Measurements from ENCODE around the gene CCDC167. TPM values are rescaled to one million over a fixed set of nuclear protein-coding genes. Genes with fewer than 3 reads are reported as not detected.

Gene CCDC167
- total RNA-seq, 2 experiments from 2014 or later: 81.4 to 138 TPM

DNA sequence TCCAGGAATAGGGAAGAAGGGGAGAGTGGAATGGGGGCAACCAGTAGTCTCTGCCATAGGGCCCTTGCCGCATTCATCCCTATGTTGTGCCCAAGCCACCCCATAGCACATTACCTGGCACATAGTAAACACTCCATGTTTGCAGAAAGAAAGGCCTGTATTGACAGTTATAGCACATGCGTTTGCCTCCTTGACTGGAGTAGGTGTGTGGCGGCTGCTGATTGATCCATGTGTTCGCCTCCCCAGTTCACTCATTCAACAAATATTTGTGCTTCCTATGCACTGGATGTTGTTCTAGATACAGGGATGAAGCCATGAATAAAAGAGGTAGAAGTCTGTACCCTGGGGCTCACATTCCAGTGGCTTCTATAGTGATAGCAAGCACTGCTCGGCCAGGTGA, 19.8 kb upstream of the CCDC167 start:
- H3K9me3 ChIP-seq (ENCODE audit: low read length): no peaks in the 10 kb centered on the region
- no peak overlapping the region for H3K4me3 ChIP-seq (ENCODE audit: low read depth, low read length, poor library complexity, severe bottlenecking)
- H3K4me2 ChIP-seq (ENCODE audit: low read length): no peak overlapping the region
- TF ChIP-seq EZH2phosphoT487 (IDR thresholded peaks at IDR 0.05; ENCODE audit: borderline replicate concordance, low read depth, low read length): no peak
- TF ChIP-seq, protein P1, sequence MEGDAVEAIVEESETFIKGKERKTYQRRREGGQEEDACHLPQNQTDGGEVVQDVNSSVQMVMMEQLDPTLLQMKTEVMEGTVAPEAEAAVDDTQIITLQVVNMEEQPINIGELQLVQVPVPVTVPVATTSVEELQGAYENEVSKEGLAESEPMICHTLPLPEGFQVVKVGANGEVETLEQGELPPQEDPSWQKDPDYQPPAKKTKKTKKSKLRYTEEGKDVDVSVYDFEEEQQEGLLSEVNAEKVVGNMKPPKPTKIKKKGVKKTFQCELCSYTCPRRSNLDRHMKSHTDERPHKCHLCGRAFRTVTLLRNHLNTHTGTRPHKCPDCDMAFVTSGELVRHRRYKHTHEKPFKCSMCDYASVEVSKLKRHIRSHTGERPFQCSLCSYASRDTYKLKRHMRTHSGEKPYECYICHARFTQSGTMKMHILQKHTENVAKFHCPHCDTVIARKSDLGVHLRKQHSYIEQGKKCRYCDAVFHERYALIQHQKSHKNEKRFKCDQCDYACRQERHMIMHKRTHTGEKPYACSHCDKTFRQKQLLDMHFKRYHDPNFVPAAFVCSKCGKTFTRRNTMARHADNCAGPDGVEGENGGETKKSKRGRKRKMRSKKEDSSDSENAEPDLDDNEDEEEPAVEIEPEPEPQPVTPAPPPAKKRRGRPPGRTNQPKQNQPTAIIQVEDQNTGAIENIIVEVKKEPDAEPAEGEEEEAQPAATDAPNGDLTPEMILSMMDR (conservative IDR thresholded peaks at IDR 0.05; ENCODE audit: low read length): no peak
- intact Hi-C loops (cut with micrococcal nuclease; ENCODE audit: unreplicated experiment): no loop called here
- no peak overlapping the region for H2AFZ ChIP-seq (ENCODE audit: low read length)
- no peaks in the 10 kb centered on the region for H3K36me3 ChIP-seq (ENCODE audit: insufficient read depth, low read length)
- no peak for DNase-seq (ENCODE audit: low spot score)
- H3K27ac ChIP-seq (ENCODE audit: low read depth, low read length, poor library complexity, severe bottlenecking): no peak overlapping the region
- peaks cover 13% of the 10 kb centered on the region for H3K4me1 ChIP-seq (ENCODE audit: insufficient read depth, low read length, poor library complexity, severe bottlenecking)
- H4K20me1 ChIP-seq (ENCODE audit: insufficient read depth, low read length): no peaks in the 10 kb centered on the region
- no peaks in the 10 kb centered on the region for H3K9me2 ChIP-seq (ENCODE audit: insufficient read depth, low read length)
- no peaks in the 10 kb centered on the region for H3K79me2 ChIP-seq (ENCODE audit: insufficient read depth, low read depth, low read length)
- BruUV-seq (replicated peaks): no TSS peak
- ChIA-PET POLR2A (no interaction called here), CTCF (ENCODE audit: unreplicated experiment) (interaction anchor here (0.6 kb wide), 1 partner anchor 41 kb away, joined by 3 read pairs; no protein-coding TSS in a partner anchor)

GRCh38 chr6:37518116-37518515, 18.4 kb upstream of the CCDC167 start:
- TF ChIP-seq, protein P1 (conservative IDR thresholded peaks at IDR 0.05; ENCODE audit: low read length): no peak
- no peak for TF ChIP-seq EZH2phosphoT487 (IDR thresholded peaks at IDR 0.05; ENCODE audit: borderline replicate concordance, low read depth, low read length)
- Histone ChIP-seq H2AFZ (ENCODE audit: low read length) (no peak overlapping the region), H3K4me3 (ENCODE audit: low read depth, low read length, poor library complexity, severe bottlenecking) (no peak overlapping the region), H3K36me3 (ENCODE audit: insufficient read depth, low read length) (no peaks in the 10 kb centered on the region), H3K79me2 (ENCODE audit: insufficient read depth, low read depth, low read length) (no peaks in the 10 kb centered on the region), H3K4me2 (ENCODE audit: low read length) (no peak overlapping the region), H3K4me1 (ENCODE audit: insufficient read depth, low read length, poor library complexity, severe bottlenecking) (peaks cover 13% of the 10 kb centered on the region), H3K27ac (ENCODE audit: low read depth, low read length, poor library complexity, severe bottlenecking) (no peak overlapping the region), H3K9me2 (ENCODE audit: insufficient read depth, low read length) (no peaks in the 10 kb centered on the region), H3K9me3 (ENCODE audit: low read length) (no peaks in the 10 kb centered on the region), H4K20me1 (ENCODE audit: insufficient read depth, low read length) (no peaks in the 10 kb centered on the region)
- ChIA-PET CTCF (ENCODE audit: unreplicated experiment) (no interaction called here), POLR2A (no interaction called here)
- no TSS peak for BruUV-seq (replicated peaks)
- no peak for DNase-seq (ENCODE audit: low spot score)
- intact Hi-C loops (cut with micrococcal nuclease; ENCODE audit: unreplicated experiment): no loop called here

DNA sequence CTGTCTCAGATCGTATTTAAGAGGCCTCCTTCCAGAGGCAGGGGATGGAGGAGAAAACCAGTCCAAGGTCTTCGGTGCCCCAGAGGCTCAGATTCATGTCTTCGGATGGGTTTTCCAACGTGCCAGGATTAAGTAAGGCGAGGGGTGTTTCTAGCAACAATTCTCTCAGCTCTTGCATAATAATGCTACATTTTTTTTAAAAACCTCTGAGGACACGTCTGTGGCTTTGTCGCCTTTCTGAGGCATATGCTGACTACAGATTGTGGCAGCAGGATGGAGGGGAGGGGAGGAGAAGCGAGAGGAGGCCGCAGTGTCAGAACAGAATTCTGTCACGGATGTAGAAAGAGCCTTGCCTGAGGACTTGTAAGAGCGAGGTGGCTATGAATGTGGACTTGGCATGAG, 17.7 kb upstream of the CCDC167 start:
- no peak overlapping the region for H3K4me2 ChIP-seq (ENCODE audit: low read length)
- H3K79me2 ChIP-seq (ENCODE audit: insufficient read depth, low read depth, low read length): no peaks in the 10 kb centered on the region
- H3K4me3 ChIP-seq (ENCODE audit: low read depth, low read length, poor library complexity, severe bottlenecking): no peak overlapping the region
- no TSS peak for BruUV-seq (replicated peaks)
- H3K36me3 ChIP-seq (ENCODE audit: insufficient read depth, low read length): no peaks in the 10 kb centered on the region
- peaks cover 13% of the 10 kb centered on the region for H3K4me1 ChIP-seq (ENCODE audit: insufficient read depth, low read length, poor library complexity, severe bottlenecking)
- H4K20me1 ChIP-seq (ENCODE audit: insufficient read depth, low read length): no peaks in the 10 kb centered on the region
- DNase-seq (ENCODE audit: low spot score): no peak
- TF ChIP-seq EZH2phosphoT487 (IDR thresholded peaks at IDR 0.05; ENCODE audit: borderline replicate concordance, low read depth, low read length): no peak
- TF ChIP-seq, protein P1 (conservative IDR thresholded peaks at IDR 0.05; ENCODE audit: low read length): no peak
- intact Hi-C loops (cut with micrococcal nuclease; ENCODE audit: unreplicated experiment): no loop called here
- POLR2A ChIA-PET: interaction anchor here (0.6 to 2.3 kb wide), 3 partner anchors 12 to 421 kb away, joined by 3 to 16 read pairs (median 7); partner anchors contain the start of gene CCDC167
- H3K9me2 ChIP-seq (ENCODE audit: insufficient read depth, low read length): no peaks in the 10 kb centered on the region
- H3K27ac ChIP-seq (ENCODE audit: low read depth, low read length, poor library complexity, severe bottlenecking): no peak overlapping the region
- H2AFZ ChIP-seq (ENCODE audit: low read length): no peak overlapping the region
- H3K9me3 ChIP-seq (ENCODE audit: low read length): no peaks in the 10 kb centered on the region
- CTCF ChIA-PET (ENCODE audit: unreplicated experiment): interaction anchor here (0.9 kb wide), 1 partner anchor 17 kb away, joined by 5 read pairs; the partner anchor contains the start of gene CCDC167

Data from OCI-LY7 (cell line).